ENCODE measurements around the gene SYNPO2.
A peak's percentile ranks its signal among the peaks of the same experiment; 100 is the strongest.
"Not testable (repeated sequence)": the region's sequence is repeated elsewhere in the genome, so short reads cannot be mapped to it uniquely, and the experiment has no call there.

SYNPO2 gene

DNA sequence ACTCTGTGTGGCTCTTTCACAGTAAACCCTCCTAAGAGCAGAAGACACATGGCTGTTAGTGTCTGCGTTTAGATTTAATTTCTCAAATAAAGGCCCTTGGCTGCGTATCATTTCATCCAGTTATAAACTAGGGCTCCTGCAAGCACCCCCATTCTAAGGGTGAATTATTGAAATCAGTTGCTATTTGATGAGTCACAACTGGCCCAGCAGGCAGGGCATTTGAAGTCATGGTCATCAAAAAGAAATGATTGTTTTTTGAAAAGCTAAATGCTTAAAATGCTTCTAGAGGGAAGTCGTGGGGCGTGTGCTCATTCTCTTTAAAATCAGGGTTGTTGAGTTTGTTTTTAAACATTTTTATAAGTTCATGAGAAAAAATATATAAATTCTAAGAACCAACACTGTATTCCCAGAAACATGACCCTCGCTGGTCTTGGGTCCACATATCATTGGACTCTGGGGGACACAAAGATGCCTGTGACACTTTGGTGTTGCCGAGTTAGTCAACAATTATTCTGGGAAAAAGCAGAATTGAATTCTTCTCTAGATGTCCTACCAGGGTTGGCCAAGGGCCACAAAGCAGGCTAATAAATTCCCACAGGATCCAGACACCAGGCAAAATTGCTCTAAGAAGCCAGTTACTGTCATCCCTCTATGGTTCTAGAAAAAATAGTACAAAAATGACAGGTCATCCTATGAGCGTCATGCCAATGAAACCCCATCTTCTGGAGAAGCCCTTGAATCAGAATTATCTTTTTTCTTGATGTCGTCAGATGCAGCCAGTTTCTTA lies 147.5 kb downstream of the SYNPO2 start:
- no peak for DNase-seq (ENCODE audit: low read depth)

DNA sequence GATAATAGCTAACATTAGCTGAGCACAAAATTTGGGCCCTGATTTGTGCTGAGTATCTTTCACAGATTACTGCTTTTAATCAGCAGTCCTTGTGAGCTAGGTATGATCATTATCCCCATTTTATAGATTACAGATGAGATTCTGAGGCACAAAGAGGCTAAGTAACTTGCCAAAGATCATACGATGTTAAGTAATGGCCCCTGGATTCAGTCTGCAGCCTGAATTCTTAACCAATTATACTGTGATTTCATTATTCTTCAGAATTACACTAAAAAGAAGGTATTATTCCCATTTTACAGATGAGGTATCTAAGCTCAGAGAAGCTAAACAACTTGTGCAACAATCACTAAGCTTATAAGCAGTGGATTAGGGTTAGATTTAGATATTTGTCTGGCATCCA lies 149.1 kb downstream of the SYNPO2 start:
- DNase-seq (ENCODE audit: low read depth): no peak

DNA sequence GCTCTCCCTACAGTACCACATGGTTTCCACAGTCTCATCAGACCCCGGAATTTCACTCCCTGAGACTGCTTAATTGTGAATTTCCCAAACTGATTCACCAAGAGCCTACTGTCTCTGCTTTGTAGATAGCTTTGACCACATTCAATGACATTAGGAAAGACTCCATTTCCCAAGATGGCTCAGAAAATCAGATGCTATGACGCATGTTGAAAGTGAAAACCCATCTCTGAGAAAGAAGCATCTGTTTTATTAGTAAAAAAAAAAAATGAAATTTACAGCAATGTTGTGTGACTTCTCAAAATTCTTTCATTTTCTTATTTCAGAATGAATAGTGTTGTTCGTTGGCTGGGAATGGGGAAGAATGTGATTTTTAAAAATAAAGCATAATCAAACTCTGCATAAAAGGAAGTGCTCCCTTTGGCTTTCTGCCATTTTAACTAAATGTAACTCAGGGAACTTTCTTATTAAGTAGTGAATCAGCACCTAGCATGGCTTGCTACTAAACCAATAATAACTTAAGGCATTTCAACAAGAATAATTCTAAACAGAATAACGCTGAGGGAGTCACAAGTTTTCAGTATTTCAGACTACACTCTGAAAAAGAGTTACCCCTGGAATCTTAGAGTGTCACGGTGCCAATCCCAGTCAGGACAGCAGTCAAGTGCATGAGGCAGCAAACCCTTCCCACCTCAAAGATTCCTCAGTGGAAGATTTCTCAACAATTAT lies 149.6 kb downstream of the SYNPO2 start:
- no peak for DNase-seq (ENCODE audit: low read depth)

DNA sequence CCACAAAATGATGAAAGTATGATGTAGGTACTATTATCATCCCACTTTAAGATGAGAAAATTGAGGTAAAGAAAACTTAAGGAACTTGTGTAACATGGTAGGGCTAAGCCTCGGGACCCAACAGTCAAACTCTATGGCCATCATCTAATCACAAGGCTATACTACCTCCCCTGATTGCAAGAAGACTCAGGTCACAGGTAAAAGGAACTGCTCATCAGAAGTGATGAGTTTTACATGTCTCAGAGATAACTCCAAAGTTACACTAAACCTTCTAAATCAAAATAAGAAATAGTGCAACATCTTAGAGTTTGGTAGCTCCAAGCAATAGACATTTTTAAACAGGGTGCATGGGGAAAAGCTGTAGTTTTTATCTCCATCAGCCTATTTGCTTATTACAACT lies 150.5 kb downstream of the SYNPO2 start:
- no peak for DNase-seq (ENCODE audit: low read depth)

DNA sequence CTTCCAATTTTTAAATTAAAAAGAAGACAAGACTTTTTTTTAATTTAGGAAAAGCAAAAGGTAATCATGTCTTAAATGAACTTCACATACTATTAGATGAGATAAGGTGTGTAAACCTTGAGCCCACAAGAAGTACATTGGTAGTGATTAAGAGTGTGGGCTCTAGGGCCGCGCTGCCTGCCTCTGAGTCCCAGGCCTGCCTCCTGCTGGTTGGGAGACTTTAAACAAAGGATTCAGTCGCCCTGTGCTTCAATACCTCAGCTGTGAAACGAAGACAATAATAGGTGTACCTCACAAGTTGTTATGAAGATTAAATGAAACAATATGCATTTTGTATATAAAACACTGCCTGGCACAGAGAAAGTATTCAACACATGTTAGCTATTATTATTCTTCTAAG lies 151.1 kb downstream of the SYNPO2 start:
- no peak for DNase-seq (ENCODE audit: low read depth)

DNA sequence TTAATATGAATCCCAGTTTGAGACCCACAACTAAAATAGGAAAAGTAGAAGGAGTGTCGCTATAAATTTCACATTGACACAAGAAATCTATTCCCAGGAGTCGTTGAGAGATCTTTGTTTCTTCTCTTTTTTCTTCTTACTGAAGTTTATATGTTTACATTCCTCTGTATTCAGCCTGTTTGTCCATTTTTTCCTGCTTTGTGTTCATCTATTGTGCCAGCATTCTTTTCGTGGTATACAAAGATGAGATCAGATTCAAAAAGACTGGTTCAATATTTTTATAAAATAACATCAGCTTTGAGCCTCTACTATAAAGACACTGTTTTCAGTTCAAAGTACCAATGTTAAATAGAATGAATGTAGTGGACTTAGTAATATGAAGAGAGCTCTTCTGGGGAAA lies 151.6 kb downstream of the SYNPO2 start:
- DNase-seq (ENCODE audit: low read depth): no peak

DNA sequence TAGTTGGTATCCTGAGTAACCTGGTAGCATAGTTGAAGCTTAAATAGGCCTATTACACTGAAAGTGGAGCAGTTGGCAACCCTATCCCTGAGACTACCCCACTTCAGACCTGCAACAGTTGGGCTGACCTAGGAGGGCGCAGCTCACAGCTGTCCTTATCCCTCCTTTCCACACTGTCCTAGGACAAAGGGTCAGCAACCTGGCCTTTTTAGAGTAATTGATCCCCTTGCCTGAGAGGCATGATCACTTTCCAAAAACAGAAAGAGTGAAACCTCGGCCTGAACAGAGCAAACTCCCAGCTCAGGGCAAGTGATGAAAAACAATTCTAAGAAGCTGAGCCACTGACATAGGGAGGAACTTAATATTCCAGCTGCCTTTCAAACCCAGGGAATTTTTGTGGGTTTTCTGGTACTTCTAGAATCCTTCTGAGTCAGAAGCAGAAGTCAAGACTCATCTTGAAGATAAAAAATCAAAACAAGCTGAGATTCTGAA lies 152.1 kb downstream of the SYNPO2 start:
- DNase-seq (ENCODE audit: low read depth): peak; percentile 81

DNA sequence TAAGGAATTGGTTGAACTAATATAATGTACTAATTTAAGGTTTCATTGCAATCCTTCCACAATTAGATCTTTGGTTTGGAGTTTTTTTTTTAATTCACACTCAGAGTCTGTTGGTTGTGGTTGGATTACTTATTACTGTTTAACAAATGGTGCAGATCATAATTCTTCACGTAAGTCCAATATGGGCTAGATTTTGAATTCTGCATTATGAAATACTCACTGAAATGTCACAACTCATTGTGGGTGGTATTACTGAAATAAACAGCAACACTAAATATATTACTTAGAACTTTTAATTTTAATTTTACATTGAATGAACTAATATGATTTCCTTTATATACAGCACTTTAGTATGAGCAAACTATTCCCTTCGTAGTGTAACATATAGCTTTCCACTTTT lies 152.7 kb downstream of the SYNPO2 start:
- DNase-seq (ENCODE audit: low read depth): no peak

DNA sequence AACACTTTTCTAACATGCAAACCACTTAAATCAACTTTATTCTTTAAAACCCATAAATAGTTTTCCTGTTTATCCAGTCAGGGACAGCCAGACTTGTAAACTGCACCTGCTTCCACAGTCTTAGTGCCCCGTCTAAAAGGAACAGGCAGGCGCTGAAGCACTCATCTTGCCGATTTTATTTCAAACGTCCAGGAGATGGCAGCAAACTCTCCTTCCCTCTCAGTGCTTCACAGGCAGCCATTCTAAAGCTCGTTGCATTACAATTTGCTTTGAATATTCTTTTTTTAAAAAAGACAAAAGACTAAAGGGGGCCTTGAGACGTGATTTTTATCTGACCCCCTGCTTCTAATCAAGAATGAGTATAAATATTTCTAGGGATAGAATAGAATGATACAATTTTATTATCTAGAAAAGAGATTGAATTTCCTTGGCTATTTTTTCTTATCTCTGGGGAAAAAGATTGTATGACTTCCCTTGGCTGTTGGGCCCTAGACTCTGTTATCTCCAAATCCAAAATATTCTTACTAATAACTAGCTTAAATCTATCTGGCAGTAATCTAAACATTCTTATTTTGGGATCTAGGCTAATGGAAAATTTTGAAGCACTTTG lies 153.4 kb downstream of the SYNPO2 start:
- DNase-seq (ENCODE audit: low read depth): peak; percentile 47

DNA sequence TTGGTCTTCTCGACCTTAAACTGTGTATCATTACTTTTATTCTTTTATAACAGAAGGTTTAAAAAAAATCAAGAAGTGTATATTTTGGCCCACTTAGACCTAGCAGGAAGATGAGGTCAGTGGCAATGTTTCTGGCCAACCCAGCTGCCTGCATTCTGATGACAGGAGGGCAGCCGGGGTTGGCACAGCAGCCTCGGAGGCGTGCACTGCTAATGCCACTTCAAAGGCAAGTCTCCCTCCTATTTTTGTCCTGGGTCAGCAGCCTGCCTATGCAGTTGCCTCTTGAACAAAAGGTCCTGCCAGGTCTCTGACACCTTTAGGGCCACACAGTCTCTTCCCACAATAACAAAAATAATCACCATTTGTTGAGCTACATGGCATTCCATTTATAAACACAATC lies 157.6 kb downstream of the SYNPO2 start:
- DNase-seq (ENCODE audit: low read depth): no peak

DNA sequence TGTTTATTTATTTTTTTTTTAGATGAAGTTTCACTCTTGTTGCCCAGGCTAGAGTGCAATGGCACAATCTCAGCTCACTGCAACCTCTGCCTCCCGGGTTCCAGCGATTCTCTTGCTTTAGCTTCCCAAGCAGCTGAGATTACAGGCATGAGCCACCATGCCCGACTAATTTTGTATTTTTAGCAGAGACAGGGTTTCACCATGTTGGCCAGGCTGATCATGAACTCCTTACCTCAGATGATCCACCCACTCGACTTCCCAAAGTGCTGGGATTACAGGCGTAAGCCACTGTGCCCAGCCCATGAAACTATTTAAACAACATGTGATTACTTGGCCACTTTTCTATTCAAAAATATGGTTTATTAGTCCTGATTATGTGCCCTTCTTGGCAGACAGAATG lies 158.4 kb downstream of the SYNPO2 start:
- not testable (repeated sequence) for DNase-seq (ENCODE audit: low read depth)

DNA sequence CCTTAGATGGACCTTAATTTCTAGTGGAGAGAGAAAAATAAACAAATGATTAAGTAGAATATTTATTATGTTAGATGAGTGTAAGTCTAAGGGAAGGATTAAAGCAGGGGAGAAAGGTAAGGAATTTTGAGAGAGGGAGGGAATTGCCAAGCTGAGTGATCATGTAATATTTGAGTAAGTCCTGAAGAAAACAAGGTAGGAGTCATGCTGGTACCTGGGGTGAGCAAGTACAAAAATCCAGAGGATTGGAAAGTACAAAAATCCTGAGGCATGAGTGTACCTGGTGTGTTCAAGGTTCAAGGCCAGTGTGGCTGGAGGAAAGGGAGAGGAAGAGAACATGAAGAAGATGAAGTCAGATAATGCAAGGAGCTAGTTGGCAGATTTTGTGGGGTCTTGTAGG lies 159.8 kb downstream of the SYNPO2 start:
- no peak for DNase-seq (ENCODE audit: low read depth)

DNA sequence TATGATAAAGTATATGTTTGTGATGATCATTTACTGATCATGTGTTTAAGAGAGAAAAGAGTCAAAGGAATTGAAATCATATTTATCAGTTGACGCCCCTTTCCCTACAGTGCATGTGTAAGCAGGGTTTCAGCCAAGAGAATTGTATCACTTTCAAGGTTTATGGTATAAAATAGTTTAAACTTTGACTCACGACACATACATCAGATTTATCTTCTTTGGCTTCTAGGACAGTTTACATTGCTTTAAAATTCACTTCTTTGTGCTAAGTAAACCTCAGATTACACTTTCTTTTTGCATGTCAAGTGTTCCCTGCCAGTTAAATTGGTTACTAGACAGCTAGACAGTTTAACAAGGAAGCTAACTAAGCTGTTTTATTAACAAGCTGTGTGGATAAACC lies 160.7 kb downstream of the SYNPO2 start:
- no peak for DNase-seq (ENCODE audit: low read depth)

DNA sequence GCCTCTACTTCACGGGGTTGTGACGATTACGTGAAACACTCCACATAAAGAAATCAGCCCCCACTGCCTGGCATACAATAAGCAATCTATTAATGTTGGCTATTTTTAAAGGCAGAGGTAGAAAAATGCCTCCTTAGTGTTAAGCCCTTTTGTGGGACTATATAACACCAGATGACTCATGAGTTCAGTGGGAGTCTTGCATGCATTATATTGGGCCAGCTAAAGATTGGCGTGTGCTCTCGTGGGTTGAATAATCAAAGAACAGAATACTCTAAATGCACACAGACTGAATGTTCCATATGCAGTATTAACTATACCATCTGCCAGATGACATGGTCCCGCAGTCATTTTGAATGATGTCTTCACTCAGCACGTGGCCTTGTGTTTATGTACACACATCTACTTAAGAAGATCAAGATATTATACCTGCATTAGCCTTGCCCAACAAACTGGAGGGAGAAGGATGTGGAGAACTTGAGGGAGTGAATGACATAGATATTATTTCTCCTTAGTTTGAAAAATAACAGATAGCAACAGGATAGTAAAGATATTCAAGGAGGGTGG lies 162.0 kb downstream of the SYNPO2 start:
- no peak for DNase-seq (ENCODE audit: low read depth)

DNA sequence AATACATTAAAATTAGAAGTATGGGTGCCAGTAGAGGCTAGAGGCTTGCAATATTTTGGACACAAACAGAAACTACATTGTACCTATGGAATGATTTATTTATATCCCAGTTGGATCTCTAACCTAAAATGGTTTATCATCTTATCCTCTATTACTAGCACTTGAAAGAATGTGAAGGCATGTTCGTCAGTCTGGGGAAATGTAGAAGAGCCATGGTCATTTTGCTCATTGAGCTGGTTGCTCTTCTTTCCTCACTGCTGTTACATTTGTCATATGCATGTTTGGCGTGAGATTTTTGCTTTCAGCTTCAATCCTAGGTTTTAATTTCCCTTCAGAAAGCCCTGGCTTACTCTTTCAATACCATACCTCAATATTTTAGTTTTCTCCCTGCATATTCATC lies 164.6 kb downstream of the SYNPO2 start:
- no peak for DNase-seq (ENCODE audit: low read depth)

DNA sequence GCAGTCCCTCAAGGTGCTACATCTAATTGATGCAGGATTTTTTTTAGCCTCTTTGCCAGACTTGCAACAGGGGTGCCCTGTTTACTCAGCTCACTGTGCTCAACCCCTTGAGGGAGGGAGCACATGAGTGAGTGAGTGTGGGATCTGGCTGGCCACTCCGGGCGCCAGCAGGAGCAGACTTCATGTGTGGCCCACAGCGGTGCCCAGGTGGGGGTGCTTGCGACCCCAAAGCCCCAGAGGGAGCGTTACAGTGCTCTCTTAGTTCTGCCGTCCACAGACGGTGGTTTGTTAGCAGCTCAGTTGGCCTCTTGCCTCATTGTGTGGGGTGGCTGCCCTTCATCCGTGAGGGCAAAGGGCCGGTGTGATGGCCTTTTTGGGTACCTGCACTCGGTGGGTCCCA lies 165.3 kb downstream of the SYNPO2 start:
- DNase-seq (ENCODE audit: low read depth): no peak

DNA sequence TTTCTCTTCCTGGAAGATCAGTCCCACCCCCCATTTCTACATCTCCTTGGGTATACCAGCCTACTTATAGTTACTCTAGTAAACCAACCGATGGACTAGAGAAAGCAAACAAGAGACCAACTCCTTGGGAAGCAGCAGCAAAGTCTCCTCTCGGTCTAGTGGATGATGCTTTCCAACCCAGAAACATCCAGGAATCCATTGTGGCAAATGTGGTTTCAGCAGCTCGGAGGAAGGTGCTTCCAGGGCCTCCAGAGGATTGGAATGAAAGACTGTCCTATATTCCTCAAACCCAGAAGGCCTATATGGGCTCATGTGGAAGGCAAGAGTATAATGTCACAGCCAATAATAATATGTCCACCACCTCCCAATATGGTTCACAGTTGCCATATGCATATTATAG lies 168.8 kb downstream of the SYNPO2 start:
- DNase-seq (ENCODE audit: low read depth): no peak

DNA sequence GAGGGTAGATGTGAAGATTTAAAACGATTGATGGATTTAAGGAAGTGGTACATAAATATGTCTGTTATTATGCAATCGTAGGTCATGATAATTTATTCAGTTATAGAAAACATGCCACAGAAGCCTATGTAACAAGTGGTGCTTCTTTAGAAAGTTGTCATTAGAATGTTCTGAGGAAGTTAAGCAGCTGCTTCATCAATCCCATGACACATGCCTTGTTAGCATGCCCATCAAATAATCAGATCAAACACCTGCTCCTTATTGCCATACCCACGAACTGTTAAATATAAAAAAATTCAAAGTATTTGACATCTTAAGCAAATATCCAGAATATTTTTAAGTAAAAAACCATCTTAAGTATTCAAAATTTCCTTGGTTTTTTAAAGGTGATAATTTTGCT lies 170.6 kb downstream of the SYNPO2 start:
- no peak for DNase-seq (ENCODE audit: low read depth)

DNA sequence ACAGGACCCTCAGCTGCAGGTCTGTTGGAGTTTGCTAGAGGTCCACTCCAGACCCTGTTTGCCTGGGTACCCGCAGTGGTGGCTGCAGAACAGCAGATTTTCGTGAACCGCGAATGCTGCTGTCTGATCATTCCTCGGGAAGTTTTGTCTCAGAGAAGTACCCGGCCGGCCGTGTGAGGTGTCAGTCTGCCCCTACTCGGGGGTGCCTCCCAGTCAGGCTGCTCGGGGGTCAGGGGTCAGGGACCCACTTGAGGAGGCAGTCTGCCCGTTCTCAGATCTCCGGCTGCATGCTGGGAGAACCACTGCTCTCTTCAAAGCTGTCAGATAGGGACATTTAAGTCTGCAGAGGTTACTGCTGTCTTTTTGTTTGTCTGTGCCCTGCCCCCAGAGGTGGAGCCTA lies 178.5 kb downstream of the SYNPO2 start:
- DNase-seq (ENCODE audit: low read depth): not testable (repeated sequence)

DNA sequence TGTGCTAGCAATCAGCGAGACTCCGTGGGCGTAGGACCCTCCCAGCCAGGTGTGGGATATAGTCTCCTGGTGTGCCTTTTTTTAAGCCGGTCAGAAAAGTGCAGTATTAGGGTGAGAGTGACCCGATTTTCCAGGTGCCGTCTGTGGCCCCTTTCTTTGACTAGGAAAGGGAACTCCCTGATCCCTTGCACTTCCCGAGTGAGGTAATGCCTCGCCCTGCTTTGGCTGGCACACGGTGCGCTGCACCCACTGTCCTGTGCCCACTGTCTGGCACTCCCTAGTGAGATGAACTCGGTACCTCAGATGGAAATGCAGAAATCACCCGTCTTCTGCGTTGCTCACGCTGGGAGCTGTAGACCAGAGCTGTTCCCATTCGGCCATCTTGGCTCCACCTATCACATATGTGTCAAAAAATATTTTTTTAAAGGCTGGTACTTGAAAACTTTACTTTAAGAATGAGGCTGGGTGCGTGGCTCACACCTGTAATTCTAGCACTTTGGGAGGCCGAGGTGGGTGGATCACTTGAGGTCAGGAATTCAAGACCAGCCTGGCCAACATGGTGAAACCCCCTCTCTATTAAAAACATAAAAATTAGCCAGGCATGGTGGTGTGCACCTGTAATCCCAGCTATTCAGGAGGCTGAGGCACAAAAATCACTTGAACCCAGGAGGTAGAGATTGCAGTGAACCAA lies 179.2 kb downstream of the SYNPO2 start:
- DNase-seq (ENCODE audit: low read depth): not testable (repeated sequence)

DNA sequence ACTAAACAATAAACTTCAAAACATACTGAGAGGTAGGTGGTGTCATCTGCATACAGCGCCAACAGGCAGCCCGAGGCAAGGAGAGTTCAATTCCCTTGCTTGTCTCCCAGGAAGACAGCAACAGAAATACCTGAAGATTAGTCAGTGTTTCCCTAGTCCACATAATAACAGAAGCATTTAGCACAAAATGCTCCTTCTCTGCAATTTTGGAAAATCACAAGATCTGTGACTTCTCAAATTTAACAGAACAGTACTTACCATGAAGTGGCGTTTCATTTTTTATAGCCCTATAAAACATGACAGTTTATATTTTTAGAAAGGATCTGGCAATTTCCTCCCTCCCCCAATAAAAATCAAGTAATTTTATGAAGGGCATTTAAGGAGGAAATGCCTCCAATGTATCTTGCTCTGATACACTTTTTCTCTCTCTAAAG lies 179.9 kb downstream of the SYNPO2 start:
- DNase-seq (ENCODE audit: low read depth): no peak

DNA sequence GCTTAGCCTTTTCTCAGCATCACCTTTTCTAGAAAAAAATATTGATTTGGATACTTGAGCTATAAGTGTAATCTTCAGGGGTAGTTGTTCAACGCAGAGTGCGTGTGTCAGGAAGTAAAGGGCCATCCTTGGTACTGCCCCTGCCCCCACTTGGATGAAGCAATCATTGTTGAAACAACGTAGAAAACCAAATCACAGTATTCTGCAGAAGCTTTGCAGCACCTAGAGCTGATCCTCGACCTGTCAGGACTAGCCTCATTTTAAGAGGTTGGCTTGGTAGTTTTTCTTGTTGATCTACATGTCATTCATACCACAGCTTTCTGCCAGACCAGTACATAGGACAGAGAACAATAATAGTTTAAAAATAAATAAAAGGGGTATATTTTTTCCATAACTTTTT lies 181.6 kb downstream of the SYNPO2 start:
- DNase-seq (ENCODE audit: low read depth): no peak

Data from non-pigmented ciliary epithelial cell (primary cell).